Hematopoietic multipotent progenitor cell treated with erythropoietin and hydrocortisone succinate and interleukin-3 and kit ligand, for 6 days (in vitro differentiated cells): ENCODE measurements around the gene LLGL2.

Source experiments
- DNase-seq: peaks from one replicate; pipeline ENCODE4 v3.0.0-alpha.2; 2015

Gene LLGL2

DNA sequence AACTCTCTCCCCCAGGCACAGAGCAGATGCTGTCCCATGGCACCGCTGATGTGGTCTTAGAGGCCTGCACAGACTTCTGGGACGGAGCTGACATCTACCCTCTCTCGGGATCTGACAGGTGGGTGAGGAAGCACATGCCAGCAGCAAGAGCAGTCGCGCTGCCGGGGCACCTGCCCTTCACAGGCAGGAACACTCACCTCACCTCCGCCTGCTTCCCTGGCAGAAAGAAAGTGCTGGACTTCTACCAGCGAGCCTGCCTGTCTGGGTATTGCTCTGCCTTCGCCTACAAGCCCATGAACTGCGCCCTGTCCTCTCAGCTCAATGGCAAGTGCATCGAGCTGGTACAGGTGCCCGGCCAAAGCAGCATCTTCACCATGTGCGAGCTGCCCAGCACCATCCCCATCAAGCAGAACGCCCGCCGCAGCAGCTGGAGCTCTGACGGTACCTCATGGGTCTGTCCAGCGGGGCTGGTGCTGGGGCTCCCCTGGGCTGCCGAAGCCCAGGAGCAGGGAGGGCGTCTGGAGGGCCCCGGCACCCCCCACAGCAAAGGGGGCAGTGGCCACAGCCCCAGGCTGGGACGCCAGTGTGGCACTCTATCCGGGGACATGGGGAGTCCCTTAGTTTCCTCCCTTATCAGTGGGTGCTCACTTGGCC is 31.9 kb upstream of the LLGL2 start:
- no peak for DNase-seq

DNA sequence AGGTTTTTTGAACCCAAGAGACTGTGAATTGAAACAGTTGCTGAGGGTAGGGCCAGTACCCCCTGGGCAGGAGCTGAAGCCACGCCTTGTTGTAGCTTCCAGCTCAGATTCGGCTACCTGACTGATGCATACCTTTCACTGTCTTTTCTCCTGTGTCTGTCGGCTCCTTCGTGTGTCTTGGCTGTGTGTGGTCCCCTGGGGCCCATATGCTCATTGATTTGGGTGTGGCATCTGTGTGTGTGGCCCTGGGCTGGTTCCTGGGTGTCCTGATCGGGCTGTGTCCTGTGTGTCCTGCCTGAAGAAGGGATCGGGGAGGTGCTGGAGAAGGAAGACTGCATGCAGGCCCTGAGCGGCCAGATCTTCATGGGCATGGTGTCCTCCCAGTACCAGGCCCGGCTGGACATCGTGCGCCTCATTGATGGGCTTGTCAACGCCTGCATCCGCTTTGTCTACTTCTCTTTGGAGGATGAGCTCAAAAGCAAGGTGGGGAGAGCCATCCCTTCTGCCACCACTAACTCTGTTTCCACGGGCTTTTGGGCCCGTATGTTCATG is 31.1 kb upstream of the LLGL2 start:
- no peak for DNase-seq

GRCh38 chr17:75496005-75496404 is 29.5 kb upstream of the LLGL2 start:
- no peak for DNase-seq

DNA sequence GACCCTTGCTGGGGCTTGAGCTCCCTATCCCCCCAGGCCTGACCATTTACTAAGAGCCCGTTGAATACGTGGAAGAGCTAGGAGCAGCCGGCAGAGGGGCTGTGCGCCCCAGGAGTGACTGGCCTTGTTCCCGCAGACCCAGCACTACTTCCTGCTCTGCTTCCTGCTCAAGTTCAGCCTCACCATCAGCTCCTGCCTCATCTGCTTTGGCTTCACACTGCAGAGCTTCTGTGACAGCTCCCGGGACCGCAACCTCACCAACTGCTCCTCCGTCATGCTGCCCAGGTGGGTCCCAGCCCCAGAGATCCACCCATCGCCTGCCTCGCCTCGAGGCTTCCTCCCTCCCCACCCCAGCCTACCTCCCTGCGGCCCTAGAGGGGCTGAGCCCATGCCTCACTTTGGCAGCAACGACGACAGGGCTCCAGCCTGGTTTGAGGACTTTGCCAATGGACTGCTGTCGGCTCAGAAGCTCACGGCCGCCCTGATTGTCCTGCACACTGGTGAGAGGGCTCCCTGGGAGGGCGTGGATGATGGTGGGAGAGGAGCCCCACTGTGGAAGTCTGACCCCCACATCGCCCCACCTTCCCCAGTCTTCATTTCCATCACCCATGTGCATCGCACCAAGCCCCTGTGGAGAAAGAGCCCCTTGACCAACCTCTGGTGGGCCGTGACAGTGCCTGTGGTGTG is 27.3 kb upstream of the LLGL2 start:
- DNase-seq = peak; percentile 9

- peak; percentile 25 for DNase-seq
Observed at GRCh38 chr17:75498726-75499213, 26.7 kb upstream of the LLGL2 start.

DNA sequence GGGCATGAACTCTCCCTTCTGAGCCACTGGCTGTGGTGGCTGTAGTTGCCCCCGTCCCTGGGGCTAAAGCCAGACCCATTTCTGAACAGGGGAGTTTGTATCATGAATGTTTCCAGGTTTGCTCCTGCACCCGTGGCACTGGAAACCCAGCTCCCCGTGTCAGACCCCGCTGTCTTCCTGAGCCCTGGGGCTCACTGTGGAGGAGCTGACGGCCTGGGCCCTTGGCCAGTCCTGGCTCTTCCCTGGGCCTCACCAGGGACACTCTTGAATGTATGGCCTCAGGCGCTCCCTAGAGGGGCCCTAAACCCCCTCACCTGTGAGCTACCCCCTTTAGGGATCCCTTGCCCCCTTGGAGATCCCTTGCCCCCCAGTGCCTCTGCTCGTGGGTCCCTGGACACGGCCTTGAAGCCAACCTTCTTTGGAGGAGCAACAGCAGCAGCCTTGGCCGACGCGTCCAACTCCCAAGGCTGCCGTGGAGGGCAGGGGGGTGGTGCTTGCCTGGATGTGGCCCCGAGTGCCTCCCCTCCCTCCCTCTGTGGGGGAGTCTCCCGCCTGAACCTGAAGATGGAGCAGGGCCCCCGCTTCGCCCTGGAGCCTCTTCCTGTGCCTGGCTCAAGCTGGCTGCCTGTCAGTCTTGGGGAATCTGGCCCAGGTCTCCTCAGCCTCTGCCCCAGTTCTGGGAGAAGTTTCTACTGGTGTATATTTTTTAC is 26.0 kb upstream of the LLGL2 start:
- DNase-seq = no peak

GRCh38 chr17:75500419-75501216 is 24.9 kb upstream of the LLGL2 start:
- no peak for DNase-seq

GRCh38 chr17:75501378-75502071 is 24.0 kb upstream of the LLGL2 start:
- DNase-seq = no peak

- DNase-seq = no peak
Observed at GRCh38 chr17:75502072-75502720, 23.3 kb upstream of the LLGL2 start.

- no peak for DNase-seq
Observed at GRCh38 chr17:75502721-75503329, 22.7 kb upstream of the LLGL2 start.

- no peak for DNase-seq
Observed at GRCh38 chr17:75503337-75503950, 22.1 kb upstream of the LLGL2 start.

- DNase-seq = no peak
Observed at GRCh38 chr17:75503976-75504346, 21.5 kb upstream of the LLGL2 start.

- peak; percentile 68 for DNase-seq
Observed at GRCh38 chr17:75504347-75505151, 20.9 kb upstream of the LLGL2 start.

- DNase-seq = no peak
Observed at GRCh38 chr17:75505152-75505409, 20.4 kb upstream of the LLGL2 start.

DNA sequence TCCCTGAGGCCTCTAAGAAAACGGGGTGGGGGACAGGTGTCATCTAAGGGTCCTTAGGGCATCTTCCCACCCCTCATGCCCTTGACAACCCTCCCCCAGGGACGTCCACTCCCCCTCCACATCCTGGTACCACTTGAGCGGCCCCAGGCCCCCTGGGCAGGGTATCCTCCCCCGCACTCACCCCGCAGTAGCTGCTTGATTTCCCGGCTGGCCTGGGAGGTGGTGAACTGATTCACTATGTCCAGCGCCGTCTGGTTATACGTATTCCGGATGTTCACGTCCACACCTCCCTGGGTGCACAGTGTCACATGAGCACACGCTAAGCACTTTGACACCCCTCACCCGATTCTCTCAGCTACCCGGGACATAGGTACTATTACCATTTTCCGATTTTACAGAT is 19.9 kb upstream of the LLGL2 start:
- no peak for DNase-seq

DNA sequence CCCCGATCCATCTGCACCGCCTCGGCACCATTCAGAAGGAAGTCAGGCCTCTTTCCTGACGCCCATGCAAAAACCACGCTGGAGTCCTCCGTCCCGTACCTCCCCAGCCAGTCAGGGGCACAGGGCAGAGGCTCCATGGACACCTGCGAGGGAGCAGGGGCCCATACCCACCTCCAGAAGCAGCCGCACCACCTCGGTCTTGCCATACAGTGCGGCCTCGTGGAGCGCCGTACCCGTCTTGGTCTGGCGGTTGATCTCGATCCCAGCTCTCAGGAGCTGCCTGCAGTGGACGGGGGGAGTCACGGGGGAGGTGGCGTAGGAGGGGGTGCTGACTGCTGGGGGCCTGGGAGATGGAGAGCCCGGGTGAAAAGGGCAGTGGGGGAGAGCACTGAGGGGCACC is 19.4 kb upstream of the LLGL2 start:
- no peak for DNase-seq

DNA sequence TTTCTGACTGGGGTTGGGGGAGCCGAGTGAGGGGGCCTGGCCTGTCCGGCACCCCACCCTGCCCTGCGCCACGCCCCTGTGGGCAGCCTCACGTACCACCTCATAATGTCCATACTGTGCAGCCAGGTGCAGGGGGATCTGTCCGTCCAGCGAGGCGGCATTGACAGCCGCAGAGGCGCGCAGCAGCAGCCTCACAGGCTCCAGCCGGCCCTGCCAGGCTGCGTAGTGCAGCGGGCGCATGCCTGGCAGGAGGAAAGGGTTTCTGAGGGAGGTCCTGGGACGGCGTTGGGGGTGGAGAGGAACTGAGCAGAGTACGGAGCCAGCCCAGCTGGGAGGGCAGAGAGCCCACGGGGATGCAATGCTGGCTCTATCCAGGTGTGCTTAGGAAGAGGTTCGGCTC is 18.6 kb upstream of the LLGL2 start:
- DNase-seq = no peak

- DNase-seq = no peak
Observed at GRCh38 chr17:75507733-75508719, 17.5 kb upstream of the LLGL2 start.

DNA sequence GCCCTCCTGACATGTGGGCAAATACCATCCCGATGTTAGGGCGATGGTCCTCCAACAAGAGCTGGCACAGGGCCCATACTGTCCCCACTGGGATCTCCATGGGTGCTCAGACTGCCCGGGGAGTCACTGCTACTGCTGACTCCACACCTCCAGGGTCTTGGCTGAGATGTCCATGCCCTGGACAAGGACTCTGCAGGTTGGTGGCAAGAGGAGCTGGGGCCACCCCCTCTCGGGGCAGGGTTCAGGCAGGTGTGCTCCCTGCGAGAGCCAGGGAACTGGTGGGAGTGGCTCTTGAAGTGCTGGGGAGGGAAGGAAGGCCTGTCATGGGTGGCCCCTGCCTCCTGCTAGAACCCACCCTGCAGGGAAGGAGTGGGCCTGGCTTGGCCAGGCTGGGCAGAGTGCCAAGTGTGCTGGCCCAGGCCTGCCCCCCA is 16.6 kb upstream of the LLGL2 start:
- no peak for DNase-seq
